ENCODE results near the gene CELF2. TPM values are rescaled to one million over a fixed set of nuclear protein-coding genes. Genes with fewer than 3 reads are reported as not detected.
A peak's percentile ranks its signal among the peaks of the same experiment; 100 is the strongest.

Gene CELF2
- total RNA-seq, 2 donors from 2014 or later, result 28.4 to 33.7 TPM

DNA sequence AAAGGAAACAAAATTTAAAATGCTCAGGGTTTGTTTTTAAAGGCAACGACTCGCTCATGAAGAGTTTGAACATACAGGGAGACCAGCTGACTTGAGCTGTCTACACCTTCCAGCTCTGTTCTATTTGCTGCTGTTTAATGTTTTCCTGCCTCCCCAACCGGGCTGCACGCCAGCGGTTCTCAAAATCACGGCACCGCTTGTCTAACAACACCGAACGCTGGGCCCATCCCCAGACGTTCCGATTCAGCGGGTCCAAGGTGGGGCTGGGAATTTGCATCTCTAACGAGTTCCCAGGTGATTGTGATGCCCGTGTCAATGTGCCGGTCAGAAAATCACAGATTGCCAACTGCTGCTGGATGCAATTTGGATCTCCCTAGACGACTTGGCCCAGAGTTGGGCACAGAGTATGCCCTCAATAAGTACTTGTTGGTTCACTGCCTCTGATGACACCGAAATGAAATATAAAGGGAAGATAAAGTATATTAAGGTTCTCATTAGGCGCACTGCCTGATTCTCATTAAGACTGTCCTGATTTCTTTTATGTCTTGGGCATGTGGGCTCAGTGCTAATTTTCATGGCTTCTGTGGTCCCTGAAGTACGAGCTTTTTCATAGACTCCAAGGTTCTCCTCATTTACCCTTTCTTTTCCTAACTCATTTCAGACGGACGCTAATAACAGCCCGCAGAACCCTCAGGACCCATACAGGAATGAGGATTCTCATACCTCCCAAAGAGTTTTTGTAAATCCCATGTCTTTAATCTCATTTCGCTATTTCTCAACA is 28.5 kb downstream of the CELF2 start:
- ATAC-seq, result peak; percentile 40
- intact Hi-C loops (cut with DNase I, micrococcal nuclease), result no loop called here
- DNase-seq, result no peak

DNA sequence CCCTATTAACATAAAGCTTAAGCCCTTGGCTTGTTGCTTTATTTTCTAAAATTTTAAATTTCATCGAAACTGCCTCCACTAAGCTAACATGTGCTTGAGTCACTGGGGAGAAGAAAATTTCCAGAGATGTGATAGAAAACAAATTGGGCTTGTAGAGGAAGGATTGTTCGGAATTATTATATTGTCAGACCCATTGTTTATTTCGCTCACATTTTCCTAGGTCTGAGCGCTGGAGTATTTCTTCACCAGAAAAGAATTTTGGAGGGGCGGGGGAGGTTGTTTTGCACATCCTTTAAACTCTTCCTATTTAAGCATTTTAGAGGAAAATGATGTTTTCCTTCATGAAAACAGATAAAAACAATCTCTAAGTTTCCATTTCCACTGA is 29.1 kb downstream of the CELF2 start:
- intact Hi-C loops (cut with DNase I, micrococcal nuclease), result no loop called here
- DNase-seq (no peak), ATAC-seq (no peak)

- intact Hi-C loops (cut with DNase I, micrococcal nuclease), result no loop called here
- DNase-seq, result no peak
- ATAC-seq, result no peak
Observed at GRCh38 chr10:11048707-11049278, 31.1 kb downstream of the CELF2 start.

DNA sequence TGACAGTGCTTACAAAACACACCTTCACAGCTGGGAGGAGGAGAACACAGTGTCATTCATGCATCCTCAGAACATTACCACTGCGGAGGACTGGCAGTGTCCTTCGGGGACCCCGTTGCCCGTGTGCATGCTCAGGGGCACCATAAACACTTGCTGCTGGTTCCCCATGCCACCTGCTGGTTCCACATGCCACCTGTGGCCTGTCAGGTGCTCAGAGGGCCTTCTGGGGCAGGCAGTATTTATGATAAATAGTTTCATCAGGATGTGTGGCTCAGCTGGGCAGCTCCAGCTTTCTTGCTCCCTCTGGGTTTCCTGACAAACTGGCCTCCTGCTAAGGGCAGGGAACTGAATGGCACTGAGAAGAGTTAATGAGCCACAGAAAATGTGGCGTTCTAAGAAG is 32.1 kb downstream of the CELF2 start:
- no peak for ATAC-seq
- intact Hi-C loops (cut with DNase I, micrococcal nuclease), result no loop called here
- no peak for DNase-seq

DNA sequence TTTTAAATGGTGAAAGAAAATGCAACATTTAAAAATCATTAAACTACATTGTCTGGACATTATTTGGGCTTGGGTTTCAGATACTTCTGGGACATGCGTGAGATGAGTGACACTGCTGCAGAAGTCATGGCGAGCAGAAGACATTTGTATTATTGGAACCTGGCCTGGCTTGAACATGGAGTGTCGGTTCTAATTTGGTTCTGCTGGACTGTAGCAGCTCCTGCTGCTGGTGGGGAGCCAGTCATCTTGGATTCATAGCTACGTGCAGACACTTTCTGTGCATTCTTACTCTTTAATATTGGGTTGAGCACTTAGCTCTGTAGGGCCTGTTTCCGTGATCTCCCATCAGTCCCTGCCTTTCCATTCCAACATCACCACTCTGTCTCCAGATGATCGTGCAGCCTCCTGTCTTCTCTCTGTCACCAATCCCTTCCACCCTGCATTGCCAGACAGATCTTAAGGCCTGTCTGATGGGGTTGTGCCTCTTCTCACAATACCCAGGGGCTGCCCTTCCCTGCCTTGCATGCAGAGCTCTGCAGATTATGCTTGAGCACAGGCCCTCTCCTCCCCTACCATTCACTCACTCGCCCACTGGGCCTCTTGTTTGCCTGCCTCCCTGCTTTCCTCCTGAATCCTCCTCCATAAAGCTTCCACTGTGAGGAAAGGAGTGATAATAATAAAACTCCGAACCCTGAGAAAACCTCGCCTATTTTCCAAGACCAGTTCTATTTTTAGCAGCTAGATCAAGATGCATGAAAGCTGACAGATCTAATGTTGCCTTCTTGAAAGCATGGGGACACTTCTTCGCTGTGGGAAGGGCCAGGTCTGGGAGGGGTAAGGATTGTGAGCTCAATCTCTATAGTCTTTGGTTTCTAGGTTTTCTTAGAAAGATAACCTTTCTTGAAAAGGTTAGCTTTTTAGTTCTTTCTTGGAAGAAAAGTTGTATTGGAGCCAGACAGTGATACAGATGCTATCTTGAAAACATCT is 32.9 kb downstream of the CELF2 start:
- no peak for DNase-seq
- no peak for ATAC-seq
- intact Hi-C loops (cut with DNase I, micrococcal nuclease), result no loop called here

DNA sequence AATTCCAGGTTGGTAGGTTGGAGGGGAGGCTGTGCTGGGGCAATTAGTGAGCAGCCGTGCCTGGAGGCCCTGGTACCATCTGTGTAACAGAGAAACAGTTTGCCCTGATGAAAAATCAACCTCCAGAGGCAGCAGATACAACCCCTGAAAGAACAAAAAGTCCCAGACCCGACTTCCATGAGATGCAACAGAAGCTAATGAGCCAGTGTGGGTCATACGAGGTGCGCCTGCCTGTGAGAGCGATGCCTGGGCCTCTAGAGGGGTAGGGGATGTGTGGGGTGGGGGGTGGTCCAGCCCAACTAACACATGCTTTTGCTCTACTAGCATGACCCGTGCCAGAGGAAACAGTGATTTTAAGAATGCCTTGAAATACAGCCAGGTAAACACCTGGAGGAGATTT is 39.3 kb downstream of the CELF2 start:
- ATAC-seq, result no peak
- no peak for DNase-seq
- intact Hi-C loops (cut with DNase I, micrococcal nuclease), result no loop called here

GRCh38 chr10:11057448-11057847 is 39.8 kb downstream of the CELF2 start:
- ATAC-seq, result no peak
- intact Hi-C loops (cut with DNase I, micrococcal nuclease), result no loop called here
- no peak for DNase-seq

DNA sequence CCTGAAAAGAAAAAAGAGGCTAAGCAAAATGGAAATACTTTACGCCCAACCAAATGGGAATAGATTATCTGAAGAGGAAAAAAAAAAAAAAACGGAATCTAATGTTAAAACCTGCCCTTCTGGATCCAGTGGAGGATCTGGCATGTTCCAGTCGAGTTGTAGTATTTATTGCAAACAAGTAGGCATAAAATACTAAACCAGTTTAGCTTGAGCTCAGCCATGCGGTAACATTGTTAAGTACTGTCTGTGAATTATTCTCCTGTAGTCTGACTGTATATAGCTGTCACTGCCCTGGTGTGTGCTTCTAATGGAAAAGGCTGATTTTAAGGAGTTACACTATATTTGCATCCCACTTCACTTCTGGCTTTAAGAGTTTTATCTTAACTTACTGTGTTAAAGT is 40.3 kb downstream of the CELF2 start:
- intact Hi-C loops (cut with DNase I, micrococcal nuclease), result no loop called here
- no peak for DNase-seq
- no peak for ATAC-seq

- intact Hi-C loops (cut with DNase I, micrococcal nuclease), result no loop called here
- ATAC-seq (no peak), DNase-seq (no peak)
Observed at GRCh38 chr10:11058965-11059364, 41.3 kb downstream of the CELF2 start.

GRCh38 chr10:11063856-11064255 is 46.2 kb downstream of the CELF2 start:
- ATAC-seq (no peak), DNase-seq (no peak)
- intact Hi-C loops (cut with DNase I, micrococcal nuclease), result no loop called here

DNA sequence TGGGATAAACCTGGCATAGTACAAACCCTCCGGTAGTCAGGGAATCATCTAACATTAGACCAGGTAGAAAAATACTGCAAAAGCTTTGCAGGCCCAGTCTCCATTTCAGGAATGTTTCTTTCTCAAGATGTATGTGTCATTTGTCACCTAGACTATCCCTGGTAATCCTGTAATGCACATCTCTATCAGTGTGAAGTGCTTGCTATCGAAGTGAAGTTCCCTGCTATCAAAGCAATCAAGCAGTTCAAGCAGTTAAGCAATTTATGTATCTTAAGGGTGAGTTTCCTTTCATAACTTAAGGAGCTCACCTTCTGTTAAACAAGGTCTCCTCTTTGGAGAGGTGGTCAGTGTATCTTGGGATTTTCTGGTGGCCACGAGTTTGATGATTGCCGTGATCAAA is 47.2 kb downstream of the CELF2 start:
- intact Hi-C loops (cut with DNase I, micrococcal nuclease), result no loop called here
- ATAC-seq (no peak), DNase-seq (no peak)

DNA sequence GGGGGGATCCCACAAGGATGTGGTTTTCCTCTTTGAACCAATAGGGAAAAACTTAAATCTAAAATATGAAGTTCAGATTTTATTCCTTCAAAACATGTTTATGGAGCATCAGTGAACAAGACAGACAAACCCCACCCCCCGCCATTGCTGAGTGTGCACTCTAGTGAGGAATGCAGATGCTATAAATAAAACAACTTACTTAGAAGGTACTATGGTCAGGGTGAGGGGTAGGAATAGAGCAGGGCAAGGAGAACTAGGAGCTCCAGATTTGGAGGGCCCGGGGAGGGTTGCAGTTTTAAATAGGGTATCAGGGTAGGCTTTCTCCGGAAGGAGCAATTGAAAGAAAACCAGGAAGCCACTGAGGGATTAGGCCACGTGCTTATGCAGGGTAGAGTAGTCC is 47.9 kb downstream of the CELF2 start:
- ATAC-seq (no peak), DNase-seq (no peak)
- intact Hi-C loops (cut with DNase I, micrococcal nuclease), result no loop called here

GRCh38 chr10:11066520-11066919 is 48.8 kb downstream of the CELF2 start:
- intact Hi-C loops (cut with DNase I, micrococcal nuclease), result no loop called here
- no peak for DNase-seq

DNA sequence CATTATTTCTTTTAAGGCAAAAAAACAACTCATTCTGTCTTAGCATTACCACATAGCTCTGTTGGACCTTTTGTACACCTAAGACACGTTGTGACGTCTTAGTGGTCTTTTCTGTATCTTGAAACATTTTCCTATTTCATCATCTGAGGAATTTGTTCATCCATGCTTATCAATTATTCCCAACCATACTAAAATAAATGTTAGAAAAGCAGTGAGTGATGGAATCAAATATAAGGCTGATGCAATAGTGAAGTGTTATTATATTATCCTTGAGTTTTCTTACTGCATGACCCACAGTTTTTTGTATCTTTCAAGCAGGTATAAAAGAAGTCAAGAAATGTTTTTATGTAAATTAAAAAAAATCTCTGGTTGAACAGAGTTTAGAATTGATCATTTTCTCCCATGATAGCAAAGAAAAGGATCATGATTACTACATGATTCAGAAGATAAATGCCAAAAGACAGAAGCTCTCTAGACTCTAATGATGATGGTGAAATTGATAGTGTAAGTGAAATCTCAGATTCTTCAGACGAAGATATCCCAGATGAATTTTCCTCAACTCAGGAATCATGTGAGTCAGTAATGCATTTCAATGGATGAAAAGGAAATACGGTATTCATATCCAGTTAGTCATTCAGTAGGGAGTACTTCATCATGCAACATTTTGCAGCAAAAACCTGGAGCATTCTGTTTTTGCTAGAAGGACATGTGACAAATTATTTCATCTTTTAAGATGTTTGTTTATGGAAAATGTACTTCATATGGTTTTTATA is 51.4 kb downstream of the CELF2 start:
- ATAC-seq, result no peak
- intact Hi-C loops (cut with DNase I, micrococcal nuclease), result no loop called here
- no peak for DNase-seq

More at GRCh38 chr10:11066520-11066919, 48.8 kb downstream of the CELF2 start:
- no peak for ATAC-seq

DNA sequence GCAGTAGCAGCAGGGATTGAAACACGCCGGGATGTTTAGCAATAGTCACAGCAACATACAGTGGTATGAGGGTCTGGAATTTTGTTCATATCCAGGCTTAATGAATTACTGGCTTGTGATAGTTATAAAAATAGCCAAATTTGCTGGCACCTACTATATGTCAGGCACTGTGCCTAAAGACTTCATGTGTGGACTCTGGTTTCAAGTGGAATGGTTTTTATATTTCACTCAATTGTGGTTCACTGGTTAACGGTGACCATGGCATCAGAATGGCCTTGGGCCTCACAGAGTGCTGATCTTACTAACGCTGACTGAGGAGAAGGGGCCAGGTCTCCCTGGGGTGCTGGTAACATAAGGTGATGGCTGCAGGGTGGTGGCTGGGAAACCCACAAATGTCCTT is 55.7 kb downstream of the CELF2 start:
- intact Hi-C loops (cut with DNase I, micrococcal nuclease), result no loop called here
- DNase-seq (no peak), ATAC-seq (no peak)

GRCh38 chr10:11074536-11075267 is 57.0 kb downstream of the CELF2 start:
- intact Hi-C loops (cut with DNase I, micrococcal nuclease), result no loop called here
- no peak for DNase-seq
- no peak for ATAC-seq

DNA sequence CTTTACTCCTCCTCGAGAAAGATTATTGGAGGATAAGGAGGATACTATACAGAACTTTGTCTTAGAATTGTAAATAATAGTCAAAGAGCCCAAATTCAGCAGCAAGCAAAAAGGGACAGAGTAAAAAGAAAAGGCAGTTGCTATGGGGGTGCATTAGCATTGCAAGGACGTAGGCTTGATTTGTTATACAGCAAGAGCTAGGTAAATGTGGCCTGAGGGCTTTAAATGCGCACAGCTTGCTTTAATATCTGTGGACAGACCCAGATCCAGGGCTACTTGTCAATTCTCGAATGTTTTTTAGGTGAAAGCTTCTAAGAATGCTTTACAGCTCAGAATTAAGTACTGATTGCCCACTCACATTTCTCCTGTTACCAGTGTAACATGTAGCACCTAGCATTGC is 58.5 kb downstream of the CELF2 start:
- DNase-seq (no peak), ATAC-seq (no peak)
- intact Hi-C loops (cut with DNase I, micrococcal nuclease), result no loop called here

GRCh38 chr10:11080564-11080984 is 62.9 kb downstream of the CELF2 start:
- DNase-seq, result no peak
- intact Hi-C loops (cut with DNase I, micrococcal nuclease), result no loop called here
- ATAC-seq, result no peak

All from left colon (tissue), 2 donors.